HL-60 (cell line): ENCODE data around the gene CNTRL.

Experiments
- GABPA ChIP-seq: IDR thresholded peaks from 2 replicates; pipeline ENCODE4 v1.6.1; 2012; ENCODE audit warnings: low read depth
- POLR2AphosphoS5 ChIP-seq: IDR thresholded peaks from 2 replicates; pipeline ENCODE4 v1.6.1; 2012; ENCODE audit warnings: low read depth
- SPI1 ChIP-seq: IDR thresholded peaks from 2 replicates; pipeline ENCODE4 v1.6.1; 2012; ENCODE audit warnings: low read depth, mild to moderate bottlenecking, borderline replicate concordance
- TF ChIP-seq, protein P1 (sequence below): IDR thresholded peaks from one replicate; pipeline ENCODE4 v1.5.1; 2011; ENCODE audit warnings: low read length, control low read depth, inconsistent platforms; ENCODE audit not compliant: insufficient read depth
- TF ChIP-seq, protein P2 (sequence below): IDR thresholded peaks from 2 replicates; pipeline ENCODE4 v1.6.1; 2012; ENCODE audit warnings: low read depth; ENCODE audit not compliant: insufficient replicate concordance

GRCh38 chr9:121141306-121141705, 66.6 kb downstream of the CNTRL start:
- TF ChIP-seq, protein P1, sequence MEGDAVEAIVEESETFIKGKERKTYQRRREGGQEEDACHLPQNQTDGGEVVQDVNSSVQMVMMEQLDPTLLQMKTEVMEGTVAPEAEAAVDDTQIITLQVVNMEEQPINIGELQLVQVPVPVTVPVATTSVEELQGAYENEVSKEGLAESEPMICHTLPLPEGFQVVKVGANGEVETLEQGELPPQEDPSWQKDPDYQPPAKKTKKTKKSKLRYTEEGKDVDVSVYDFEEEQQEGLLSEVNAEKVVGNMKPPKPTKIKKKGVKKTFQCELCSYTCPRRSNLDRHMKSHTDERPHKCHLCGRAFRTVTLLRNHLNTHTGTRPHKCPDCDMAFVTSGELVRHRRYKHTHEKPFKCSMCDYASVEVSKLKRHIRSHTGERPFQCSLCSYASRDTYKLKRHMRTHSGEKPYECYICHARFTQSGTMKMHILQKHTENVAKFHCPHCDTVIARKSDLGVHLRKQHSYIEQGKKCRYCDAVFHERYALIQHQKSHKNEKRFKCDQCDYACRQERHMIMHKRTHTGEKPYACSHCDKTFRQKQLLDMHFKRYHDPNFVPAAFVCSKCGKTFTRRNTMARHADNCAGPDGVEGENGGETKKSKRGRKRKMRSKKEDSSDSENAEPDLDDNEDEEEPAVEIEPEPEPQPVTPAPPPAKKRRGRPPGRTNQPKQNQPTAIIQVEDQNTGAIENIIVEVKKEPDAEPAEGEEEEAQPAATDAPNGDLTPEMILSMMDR = no peak
- TF ChIP-seq SPI1 = no peak
- TF ChIP-seq, protein P2, sequence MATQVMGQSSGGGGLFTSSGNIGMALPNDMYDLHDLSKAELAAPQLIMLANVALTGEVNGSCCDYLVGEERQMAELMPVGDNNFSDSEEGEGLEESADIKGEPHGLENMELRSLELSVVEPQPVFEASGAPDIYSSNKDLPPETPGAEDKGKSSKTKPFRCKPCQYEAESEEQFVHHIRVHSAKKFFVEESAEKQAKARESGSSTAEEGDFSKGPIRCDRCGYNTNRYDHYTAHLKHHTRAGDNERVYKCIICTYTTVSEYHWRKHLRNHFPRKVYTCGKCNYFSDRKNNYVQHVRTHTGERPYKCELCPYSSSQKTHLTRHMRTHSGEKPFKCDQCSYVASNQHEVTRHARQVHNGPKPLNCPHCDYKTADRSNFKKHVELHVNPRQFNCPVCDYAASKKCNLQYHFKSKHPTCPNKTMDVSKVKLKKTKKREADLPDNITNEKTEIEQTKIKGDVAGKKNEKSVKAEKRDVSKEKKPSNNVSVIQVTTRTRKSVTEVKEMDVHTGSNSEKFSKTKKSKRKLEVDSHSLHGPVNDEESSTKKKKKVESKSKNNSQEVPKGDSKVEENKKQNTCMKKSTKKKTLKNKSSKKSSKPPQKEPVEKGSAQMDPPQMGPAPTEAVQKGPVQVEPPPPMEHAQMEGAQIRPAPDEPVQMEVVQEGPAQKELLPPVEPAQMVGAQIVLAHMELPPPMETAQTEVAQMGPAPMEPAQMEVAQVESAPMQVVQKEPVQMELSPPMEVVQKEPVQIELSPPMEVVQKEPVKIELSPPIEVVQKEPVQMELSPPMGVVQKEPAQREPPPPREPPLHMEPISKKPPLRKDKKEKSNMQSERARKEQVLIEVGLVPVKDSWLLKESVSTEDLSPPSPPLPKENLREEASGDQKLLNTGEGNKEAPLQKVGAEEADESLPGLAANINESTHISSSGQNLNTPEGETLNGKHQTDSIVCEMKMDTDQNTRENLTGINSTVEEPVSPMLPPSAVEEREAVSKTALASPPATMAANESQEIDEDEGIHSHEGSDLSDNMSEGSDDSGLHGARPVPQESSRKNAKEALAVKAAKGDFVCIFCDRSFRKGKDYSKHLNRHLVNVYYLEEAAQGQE = no peak
- TF ChIP-seq POLR2AphosphoS5 = no peak
- no peak for TF ChIP-seq GABPA
